HG03565 (cell line): ENCODE results near the gene AQP2.

Experiments used
- ATAC-seq: cut with Tn5 transposase; IDR thresholded peaks from one replicate; pipeline ENCODE4 v1.9.1; 2021; ENCODE audit warnings: mild to moderate bottlenecking, moderate library complexity; ENCODE audit not compliant: unreplicated experiment

The AQP2 gene

DNA sequence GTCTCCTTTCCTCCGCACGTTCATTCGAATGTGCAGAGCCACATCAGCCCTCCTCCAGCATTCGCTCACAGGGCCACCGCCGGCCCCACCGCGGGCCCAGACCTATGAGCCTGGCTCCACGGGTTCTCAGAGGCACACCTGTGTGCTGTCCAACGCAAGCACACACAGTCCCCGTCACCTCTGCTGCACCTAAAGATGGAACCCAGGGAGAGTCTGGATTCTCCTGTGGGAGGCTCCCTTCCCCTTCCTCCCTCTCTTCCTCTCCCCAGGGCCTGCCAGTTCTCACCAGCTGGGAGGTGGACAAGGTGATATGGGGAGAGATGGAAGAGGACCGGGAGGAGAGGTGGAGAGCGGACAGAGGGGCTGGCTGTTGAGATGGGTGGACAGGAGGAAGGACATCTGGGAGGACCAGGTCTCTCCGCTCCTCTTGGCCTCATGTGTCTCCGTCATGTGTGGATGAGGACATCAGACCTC is 17.3 kb downstream of the AQP2 start:
- ATAC-seq, result no peak

DNA sequence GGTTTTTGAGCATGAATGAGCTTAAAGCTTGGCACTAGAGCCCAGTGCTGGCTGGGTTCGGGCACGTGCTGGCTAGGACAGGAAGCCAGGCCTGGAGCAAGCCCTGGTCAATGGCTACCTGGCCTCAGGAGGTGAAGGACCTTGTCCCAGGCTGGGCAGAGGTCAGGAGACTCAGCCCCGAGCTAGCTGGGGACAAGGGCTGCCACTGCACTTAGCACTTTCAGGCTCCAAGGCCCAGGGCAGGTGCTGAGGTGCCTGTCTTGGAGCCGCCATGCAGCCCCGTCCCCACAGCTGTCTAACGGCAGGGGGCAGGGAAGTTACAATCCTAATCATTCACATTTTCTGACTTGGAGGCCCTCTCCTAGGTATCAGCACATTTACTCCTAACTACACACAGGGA is 17.9 kb downstream of the AQP2 start:
- no peak for ATAC-seq

DNA sequence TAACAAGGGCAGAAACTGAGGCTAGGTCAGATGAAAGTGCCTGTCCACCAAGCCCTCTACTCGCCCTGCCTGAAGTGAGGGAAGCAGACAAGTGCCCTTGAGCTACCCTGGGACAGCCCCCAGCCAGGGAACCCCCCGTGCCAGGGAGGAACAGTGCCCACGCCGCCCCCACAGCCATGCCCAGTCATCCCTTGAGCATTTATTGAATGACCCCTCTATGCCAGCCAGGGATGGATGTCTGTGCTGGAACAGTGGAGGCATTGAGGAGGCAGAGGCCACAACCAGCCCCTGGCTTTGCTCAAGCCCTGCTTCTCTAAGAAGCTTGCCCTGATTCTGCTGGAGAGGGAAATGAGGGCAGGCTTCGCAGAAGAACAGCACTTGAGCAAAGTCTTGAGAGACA is 18.5 kb downstream of the AQP2 start:
- ATAC-seq, result no peak

DNA sequence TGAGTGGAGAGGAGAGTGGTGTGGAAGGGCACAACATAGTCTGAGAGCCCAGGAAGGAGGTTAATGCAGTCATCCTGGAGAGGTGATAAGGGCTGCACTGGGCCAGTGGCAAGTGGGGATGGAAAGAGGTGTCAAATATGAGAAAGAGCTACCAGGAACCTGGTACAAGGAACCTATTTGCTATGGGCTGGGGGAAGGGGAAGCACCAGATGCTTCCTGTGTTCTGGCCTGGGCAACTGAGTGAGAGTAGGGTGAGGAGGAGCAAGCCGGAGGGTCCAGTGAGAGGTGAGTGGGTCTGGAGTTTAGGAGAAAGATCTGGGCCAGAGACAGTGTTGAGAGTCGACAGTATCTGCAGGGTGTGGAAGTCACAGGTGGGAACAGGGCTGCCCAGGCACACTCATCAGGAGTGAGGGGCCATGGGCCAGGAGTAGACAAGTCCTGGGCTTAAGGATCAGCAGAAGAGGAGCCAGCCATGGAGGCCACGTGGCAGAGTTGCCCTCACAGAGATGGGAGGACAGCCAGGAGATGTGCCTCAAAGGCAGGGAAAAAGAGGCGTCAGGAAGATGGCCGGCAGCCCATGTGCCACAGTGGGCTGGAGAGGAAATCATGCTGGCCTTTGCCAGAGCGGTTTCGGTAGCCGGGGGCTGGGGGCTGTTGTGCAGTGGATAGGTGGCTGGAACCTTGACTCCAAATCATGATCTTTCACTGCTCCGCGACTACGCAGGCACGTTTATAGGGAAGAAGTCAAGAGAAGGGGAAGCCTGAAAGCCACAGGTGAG is 19.3 kb downstream of the AQP2 start:
- no peak for ATAC-seq

DNA sequence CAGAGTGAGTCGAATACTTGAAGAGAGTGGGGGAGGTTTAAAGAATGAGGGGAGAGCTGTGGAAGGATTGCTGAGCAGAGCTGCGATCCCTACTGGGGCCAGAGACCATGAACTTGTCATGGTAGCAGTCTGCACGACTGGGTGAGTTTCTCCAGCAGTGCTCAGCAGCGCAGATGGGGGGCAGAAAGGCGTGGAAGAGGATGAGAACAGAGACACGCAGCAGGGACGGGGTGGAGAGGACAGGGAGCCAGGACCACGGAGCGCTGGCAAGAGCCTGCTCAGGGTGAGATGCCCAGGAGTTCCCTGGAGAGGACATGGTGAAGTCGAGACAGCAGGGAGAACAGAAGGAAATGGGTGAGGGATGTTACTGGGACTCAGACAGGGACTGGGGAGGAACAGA is 20.1 kb downstream of the AQP2 start:
- no peak for ATAC-seq

DNA sequence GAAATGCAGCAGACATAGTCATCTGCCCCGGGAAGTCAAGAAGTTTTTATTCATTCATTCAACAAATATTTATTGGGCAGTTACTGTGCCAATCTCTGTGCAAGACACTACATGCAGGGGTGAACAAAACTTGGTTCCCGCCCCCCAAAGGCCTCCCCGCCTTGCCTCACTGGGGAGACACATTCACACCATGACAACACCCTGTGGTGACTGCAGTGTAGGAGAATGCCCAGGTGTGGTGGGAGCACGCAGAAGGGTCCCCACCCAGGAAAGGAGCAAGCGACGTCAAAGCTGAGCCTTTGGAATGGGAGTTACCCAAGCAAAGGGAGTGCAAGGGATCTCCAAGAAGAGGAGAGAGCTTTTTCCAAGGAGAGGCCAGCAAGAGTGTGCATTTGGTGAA is 20.6 kb downstream of the AQP2 start:
- no peak for ATAC-seq

DNA sequence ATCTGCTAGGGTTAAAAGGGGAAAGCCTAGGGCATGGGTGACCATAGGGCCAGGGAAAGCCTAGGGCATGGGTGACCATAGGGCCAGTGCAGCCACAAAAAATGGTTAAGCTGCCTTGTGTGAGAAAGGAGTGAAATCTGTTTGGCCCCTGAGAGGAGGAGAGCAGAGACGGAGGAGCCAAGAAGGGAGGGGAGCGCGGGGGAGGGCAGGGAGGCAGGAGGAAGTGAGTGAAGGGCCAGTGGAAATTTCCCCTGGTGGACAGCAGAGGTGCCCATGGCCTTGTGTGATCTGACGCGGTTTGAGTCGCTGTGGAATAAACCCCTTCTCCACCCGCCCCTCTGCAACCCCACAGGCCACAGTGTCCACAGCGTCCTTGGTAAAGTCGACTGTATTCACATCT is 21.6 kb downstream of the AQP2 start:
- ATAC-seq, result no peak

DNA sequence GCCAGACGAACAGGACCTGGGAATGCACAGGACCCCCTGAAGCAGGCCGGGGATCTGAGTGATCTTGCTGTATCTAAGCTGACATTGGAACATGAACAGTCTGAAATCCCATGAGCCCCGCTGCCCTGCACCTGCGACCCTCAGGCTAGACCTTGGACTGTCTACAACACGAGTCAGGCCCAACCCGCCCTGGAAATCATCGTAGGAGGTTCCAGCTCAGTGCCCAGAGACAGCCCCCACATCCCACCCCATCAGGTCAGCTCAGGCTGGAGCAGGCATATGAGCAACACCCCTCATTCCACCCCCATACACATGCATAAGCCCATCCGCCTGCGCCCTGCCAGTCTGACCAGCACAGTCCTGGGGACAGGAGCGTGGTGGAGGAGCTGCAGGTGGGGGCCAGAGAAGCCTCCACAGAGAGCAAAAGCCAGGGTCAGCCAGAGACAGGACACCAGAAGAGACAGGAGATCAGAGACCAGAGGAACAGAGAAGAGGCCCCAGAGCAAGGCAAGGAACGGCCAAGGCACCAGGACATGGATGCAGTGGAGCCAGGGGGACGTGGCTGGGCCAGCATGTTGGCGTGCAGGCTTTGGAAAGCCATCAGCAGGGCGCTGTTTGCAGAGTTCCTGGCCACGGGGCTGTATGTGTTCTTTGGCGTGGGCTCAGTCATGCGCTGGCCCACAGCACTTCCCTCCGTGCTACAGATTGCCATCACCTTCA is 22.3 kb downstream of the AQP2 start, which contains the start of gene AQP6:
Gene AQP6 (plus strand): TSS at position 307 of the 720 bp plus-strand sequence. CDS start 227 bp downstream, at position 534.
- no peak for ATAC-seq

DNA sequence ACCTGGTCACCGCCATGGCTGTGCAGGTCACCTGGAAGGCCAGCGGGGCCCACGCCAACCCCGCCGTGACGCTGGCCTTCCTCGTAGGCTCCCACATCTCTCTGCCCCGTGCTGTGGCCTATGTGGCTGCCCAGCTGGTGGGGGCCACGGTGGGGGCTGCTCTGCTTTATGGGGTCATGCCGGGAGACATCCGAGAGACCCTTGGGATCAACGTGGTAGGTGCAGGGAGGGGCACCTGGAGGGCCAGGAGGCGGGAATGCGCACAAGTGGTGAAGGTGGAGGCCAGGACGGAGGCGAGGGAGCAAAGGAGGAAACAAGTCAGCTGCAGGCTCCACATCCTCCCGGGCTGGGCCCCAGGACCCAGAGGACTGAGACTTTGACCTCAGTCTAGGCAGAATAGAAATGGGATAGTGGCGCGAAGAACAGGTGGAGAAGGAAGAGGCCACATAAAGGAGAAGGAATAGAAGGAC is 22.9 kb downstream of the AQP2 start:
- no peak for ATAC-seq

DNA sequence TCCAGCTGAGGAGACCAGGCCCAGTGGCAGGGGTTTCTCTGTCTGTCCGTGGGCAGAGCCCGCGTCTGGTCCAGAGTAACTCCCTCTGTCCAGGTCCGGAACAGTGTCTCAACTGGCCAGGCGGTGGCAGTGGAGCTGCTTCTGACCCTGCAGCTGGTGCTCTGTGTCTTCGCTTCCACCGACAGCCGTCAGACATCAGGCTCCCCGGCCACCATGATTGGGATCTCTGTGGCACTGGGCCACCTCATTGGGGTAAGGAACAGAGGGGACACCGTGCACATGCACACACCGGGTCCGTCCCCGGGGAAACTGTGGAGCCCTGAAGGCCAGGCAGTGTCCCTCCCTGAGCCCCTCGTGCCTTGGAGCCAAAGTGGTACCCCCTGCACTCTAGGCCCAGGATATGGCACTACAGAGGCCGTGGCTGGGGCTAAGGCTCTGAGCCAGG is 23.7 kb downstream of the AQP2 start:
- ATAC-seq, result no peak

DNA sequence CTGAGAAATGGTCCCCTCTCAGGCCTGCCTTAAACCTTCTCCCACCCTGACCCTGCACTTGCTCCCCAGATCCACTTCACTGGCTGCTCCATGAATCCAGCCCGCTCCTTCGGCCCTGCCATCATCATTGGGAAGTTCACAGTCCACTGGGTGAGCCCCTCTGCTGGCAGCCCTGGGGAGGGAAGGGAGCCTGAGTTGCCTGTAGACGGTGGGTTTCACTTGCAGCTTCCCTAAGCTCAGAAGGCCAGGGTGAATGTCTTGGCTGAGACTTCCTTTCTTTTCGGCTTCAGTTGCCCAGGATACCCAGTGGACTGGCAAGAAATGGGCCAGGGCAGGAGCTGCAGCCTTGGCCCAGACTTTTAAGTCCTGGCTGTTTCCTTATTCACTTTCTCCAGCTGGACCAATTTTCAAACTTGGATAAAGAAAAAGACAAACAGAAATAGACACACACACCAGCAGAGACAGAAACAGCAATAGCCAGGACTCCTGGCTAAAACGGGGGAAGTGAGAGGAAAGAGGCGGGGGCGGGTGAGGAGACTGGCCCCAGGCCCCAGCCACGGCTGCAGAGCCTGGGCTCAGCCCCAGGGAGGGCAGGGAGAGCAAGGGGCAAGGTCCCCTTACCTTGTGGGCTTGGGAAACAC is 24.3 kb downstream of the AQP2 start:
- no peak for ATAC-seq

DNA sequence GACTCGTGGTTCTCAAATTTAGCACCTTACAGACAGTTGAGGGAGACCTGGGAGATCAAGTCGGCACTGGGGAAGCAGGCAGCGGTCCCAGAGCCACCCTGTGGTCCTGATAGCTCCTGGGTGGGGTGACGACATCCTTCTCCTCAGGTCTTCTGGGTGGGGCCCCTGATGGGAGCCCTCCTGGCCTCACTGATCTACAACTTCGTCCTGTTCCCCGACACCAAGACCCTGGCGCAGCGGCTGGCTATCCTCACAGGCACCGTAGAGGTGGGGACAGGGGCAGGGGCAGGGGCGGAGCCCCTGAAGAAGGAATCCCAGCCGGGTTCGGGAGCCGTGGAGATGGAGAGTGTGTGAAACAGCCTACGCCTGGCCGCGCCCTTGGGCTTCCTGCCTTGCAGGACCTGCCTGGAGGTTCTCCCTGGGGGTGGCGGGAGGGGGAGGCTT is 24.8 kb downstream of the AQP2 start:
- ATAC-seq, result no peak

DNA sequence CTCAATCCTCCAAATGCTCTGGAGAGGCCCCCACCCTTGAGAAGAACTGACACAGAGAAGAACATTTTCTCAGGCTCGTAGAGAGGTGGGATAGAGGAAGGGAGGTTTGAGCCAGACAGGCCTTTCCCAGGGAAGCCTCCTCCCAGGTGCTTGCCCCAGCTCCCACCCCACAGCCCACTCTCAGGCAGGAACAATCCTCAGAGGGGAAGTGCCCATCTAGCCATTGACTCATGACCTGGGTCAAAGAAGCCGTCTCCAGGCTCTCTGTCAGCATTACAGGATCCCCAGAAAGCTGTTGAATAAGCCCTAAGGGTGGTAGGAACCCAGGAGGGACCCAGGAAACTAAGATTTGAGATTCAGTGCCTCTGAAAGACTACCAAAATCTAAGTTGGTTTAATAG is 26.0 kb downstream of the AQP2 start:
- no peak for ATAC-seq

DNA sequence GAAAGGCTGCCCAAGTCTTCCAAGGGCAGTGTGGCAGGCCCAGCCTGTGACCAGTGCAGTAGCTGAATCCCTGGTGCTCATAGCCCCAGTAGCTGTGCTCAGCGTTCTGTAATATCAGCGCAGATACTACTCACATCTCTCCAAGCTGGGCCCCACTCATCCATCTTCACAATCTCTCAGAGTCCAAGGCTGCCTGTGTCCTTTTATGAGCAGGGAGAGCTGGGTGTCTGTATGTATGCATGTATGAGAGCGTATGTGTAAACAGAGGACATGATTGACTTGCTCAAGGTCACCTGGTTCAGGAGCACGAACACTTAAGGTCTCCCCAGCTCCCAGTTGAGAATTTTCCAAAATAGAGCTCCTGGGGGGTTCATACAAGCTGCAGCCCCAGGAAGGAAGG is 27.6 kb downstream of the AQP2 start:
- ATAC-seq, result no peak

DNA sequence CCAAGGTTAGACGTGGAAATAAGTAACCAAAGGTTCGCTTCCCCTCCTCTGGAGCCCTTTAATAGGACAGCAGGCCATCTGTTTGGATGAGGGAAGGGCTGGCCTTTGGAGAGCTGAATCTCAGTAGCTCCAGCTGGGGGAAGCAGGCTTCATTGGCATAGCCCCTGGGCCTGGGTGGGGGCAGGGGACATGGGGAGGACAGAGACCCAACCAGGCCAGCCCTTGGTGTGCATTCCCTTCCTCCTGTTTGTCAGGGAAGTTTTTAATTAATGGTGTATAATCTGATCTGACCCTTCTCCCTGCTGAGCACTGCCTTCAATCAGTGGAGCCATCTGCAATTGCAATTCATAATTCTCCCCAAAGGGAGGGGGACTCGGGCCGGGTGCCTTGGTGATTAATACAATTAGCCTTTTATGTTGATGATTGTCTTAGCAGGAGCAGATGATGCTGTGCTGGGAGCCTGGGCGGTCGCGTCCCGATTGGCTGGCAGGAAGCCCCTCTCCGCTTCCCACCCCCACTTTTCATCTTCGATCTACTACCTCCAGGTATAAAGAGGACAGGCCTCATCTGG is 28.6 kb downstream of the AQP2 start:
- ATAC-seq, result no peak

DNA sequence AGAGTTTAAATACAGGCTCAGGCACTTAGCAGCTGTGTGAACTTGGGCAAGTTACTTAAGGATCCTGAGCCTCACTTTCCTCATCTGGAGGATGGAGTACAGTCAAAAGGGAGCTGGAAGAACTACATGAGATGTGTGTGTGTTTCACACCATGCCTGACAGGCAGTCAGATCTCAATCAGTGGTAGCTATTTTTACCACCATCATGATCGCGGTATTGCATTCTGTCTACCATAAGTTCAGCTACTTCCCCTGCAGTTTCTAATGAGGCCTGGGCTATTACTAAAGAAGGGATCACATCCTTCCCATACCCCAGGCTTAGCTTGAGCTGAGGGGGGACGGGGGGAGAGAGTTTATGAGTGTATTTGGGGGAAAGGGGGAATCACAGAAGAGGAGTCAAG is 29.3 kb downstream of the AQP2 start:
- ATAC-seq, result no peak

DNA sequence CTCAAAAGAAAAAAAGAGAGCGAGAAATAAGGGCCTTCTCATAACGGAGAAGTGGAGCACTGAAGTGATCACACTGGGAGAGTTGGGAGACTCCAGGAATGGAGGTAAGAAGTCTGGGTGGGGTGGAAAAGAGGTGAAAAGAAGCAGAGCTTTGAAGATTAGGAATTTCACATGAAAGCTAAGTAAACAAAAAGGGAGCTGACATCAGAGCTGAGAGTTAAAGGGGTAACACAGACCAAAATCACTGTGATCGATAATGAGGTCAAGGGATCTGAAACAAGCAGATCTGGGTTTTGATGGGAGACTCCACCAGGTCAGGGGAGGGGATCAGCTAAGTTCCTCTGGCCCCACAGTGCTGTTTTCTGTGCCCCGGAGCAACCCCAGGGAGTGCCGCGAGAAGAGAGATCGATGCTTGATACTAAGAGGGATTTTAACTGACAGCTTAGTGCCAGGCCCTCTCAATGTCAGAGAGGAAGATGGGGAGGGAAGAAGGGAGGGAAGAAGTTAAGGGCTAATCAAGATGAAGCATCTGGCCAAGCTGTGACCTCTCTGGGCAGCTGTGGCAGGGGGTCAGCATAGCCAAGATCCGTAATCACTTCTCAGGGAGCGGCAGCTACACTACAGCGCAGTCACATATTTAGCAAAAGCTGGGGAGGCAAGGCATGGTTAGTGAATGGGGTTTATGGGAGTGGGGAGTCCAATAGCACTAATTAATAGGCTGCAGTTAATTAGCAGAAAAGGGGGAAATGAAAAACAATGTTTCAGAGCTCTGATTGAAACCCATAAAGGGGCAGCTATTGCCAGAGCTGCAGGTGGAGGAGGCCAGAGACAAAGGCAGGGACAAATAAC is 30.2 kb downstream of the AQP2 start:
- no peak for ATAC-seq

DNA sequence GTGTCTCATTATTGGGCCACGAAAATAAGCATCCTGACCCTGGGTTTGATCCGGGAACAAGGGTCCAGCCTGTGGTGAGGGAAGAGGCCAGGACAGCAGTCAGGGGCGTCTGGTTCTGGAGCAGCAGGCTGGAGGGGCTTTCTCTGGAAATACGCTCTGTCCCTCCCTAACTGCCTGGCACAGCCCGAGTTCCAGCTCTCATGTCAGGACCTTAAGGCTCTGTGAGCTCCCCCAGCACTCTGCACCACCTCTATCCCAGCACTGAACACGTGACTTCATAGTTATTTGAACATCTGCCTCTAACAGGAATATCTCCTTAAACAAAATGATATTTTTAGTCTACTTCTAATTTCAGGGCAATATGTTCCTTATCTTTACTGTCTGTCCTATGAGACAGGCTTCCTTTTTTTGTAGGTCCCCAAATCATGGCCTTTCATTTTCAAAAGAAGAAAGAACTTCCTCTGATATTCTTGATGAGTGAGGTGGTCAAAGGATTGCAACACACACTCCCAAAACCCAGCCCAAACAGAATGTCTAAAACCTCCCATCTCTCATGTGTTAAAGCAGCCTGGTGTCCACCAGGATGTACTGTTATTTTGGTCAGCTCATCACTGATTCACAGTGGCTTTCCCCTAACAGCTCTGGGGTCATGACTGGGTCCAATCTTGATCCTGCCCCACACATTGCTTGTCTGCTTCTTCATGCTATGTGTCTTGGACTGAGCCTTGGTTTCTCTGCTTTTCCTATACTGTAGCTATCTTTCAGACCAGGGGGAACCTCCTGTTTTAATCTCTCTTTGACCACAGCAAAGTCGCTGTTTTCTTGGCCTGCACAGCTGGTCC is 31.9 kb downstream of the AQP2 start:
- no peak for ATAC-seq

DNA sequence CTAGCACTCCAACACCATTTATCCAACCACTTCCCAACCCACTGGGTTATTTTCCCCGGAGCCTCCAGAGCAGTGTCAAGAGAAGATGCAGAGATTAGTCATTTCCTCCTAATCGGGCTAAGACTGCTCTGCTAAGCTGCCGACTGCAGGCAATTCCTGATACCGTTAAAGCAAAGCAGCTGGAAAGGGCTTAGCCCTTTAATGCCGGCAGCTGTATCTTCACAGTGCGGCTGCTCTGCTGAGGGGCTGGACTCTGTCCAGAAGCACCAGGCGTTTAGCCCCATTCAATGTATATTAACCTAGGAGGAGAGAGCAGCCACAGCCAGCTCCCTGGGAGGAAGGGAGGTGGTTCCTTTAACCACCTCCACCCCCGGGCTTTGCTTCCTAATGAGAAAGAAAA is 33.4 kb downstream of the AQP2 start:
- no peak for ATAC-seq
